ENCODE measurements around the gene PFKL.
A peak's percentile ranks its signal among the peaks of the same experiment; 100 is the strongest.
"Not testable (repeated sequence)": the region's sequence is repeated elsewhere in the genome, so short reads cannot be mapped to it uniquely, and the experiment has no call there.

Gene PFKL

DNA sequence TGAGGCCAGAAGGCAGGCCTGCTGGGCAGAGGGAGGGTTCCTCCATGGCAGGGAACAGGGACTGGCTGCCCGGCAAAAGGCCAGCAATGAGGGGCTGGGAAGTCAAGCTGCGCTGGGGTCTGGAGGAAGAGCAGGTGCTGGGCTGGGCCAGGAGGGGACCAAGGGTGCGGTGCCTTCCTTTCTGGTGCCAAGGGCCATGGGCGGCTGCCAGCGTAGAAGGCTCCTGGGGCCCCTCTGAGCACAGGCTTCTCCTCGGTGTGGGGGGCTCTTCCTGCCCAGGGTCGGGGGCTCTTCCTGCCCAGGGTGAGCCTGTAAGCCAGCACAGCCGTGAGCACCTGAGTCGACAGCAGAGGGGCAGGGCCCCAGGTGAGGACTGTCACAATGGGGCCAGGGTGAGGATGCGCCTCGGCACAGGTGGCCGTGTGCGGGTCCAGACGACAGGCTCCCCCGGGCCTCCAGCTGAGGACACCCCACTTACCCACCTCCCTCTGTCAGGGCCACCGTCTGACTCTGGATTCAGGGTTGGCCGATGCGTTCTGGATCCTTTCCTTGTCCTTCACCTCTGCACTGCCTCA, 27.5 kb upstream of the PFKL start:
- intact Hi-C loops (cut with DNase I), result no loop called here
- no peak for DNase-seq

DNA sequence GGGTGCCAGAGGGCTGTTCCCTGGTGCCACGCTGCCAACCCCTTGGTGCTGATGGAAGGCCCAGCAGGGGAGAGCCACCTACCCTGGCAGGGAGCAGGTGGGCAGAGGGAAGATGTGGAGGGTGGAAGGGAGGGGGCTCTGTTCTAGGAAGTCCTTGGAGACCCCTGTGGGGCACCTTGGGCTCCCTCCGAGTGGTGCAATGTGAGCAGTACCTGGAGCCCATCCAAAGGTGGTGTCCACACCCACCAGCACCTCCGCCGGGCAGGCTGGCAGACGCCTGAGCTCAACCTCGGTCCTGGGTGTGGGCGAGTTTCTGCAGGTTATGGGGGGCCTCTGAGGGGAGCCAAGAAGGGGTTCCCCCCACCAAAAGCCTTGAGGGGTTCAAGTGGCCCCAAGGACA, 26.8 kb upstream of the PFKL start:
- intact Hi-C loops (cut with DNase I), result no loop called here
- DNase-seq, result no peak

DNA sequence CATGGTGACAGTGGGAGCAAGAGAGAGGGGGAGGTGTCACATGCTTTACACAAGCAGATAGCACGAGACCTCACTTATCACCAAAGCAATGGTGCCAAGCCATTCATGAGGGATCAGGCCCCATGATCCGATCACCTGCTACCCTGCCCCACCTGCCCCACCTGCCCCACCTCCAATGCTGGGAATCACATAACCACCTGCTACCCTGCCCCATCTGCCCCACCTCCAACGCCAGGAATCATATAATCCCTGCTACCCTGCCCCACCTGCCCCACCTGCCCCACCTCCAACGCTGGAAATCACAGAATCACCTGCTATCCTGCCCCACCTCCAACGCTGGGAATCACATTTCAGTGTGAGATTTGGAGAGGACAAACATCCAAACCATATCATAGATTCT, 24.8 kb upstream of the PFKL start:
- intact Hi-C loops (cut with DNase I), result no loop called here
- DNase-seq, result no peak

DNA sequence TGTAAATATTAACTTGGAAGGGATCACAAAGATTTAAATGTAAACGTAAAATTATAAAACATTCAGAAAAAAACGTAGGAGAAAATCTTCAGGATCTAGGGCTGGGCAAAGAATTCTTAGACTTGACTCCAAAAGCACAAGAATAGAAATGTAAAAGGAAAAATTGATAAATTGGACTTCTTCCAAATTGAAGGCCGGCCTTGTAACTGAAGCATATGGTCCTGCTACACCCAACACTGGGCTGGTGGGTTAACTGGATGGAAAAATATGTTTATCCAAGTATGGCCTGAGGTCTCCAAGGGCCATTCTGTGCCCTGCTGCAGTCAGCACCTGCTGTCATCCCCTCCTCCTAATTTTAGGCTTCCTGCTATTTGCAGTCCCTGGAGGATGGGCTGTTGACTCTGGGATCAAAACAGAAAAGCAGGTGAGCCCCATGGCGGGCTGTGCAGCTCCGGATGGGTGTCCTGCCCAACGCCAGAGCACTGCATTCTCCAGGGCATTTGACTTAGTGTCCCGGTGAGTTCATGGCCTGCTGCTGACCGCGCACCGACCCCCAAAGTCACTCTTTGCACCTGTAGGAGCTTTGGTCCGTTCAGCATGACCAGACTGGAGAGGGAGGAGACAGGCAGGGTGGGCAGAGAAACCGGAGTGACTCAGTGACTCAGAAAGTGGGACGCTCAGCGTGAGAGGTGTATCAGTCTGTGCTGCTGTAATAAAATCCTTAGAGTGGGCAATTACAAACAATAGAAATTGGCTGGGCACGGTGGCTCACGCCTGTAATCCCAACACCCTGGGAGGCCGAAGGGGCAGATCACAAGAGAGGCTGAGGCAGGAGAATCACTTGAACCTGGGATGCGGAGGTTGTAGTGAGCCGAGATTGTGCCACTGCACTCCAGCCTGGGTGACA, 20.2 kb upstream of the PFKL start:
- intact Hi-C loops (cut with DNase I), result no loop called here
- no peak for DNase-seq

DNA sequence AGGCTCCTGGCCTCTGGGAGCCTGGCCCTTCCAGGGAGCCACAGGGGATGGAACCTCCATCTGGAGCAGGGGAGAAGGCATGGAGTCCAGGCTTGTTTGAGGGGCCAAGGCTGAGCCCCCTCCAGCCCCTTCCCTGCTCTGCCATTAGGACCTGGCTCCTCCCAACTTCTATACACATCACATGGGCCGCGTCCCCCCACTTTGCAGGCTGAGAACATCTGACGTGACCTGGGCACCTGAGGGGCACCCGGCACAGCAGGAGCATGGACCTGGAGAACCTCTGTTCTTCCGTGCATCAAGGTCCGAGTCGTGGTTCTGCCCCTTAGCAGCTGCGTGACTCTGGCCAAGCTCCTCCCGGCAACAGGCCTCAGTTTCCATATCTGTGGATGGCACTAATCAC, 18.1 kb upstream of the PFKL start:
- DNase-seq, result no peak
- intact Hi-C loops (cut with DNase I), result no loop called here

DNA sequence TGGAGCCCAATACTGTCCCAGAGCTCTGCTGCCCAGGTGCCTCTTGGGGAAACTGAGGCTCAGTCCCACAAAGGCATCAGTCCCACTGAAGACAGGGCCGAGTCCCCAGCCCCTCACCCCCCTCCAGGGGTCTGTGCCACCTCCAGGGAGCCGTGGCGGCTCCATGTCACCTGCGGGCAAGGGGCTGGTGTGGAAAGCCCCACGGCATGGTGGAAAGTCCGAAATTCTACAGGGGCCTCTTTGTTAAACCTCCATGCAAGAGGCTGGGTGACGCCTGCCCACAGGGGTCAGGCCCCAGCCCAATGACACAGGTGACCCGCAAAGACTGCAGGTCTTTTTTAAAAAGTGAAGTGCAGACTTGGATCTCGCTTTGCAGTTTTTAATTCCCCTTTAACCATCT, 17.5 kb upstream of the PFKL start:
- intact Hi-C loops (cut with DNase I), result no loop called here
- no peak for DNase-seq

DNA sequence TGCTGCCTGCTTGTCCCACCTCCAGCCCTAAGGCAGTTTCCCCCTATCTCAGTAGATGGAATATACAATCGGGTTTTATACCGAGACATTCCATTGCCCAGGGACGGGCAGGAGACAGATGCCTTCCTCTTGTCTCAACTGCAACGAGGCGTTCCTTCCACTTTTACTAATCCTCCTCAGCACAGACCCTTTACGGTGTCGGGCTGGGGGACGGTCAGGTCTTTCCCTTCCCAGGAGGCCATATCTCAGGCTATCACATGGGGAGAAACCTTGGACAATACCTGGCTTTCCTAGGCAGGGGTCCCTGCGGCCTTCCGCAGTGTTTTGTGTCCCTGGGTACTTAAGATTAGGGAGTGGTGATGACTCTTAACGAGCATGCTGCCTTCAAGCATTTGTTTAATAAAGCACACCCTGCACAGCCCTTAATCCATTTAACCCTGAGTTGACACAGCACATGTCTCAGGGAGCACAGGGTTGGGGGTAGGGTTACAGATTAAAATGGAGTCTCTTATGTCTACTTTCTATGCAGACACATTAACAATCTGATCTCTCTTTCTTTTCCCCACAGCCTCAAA, 16.6 kb upstream of the PFKL start:
- DNase-seq; intact Hi-C loops (cut with DNase I): not testable (repeated sequence)

DNA sequence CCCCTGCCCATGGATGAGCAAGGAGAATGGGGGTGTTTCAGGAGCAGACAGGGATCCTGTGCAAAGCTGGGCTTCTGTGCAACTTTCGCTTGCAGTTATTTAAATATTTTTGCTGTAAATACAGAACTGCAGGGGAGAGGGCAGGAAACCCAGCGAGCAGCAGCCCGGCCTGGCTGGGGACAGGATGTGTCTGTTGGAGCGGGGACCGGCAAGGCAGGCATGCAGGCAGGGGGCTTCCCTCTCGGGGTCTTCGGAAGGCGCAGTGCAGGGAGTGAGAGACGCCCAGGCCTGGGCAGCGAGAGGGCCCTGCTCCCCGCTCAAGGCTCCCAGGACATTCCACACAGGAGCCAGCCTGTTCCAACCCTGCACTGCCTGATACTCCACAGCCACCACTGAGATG, 15.9 kb upstream of the PFKL start:
- intact Hi-C loops (cut with DNase I), result no loop called here
- no peak for DNase-seq

DNA sequence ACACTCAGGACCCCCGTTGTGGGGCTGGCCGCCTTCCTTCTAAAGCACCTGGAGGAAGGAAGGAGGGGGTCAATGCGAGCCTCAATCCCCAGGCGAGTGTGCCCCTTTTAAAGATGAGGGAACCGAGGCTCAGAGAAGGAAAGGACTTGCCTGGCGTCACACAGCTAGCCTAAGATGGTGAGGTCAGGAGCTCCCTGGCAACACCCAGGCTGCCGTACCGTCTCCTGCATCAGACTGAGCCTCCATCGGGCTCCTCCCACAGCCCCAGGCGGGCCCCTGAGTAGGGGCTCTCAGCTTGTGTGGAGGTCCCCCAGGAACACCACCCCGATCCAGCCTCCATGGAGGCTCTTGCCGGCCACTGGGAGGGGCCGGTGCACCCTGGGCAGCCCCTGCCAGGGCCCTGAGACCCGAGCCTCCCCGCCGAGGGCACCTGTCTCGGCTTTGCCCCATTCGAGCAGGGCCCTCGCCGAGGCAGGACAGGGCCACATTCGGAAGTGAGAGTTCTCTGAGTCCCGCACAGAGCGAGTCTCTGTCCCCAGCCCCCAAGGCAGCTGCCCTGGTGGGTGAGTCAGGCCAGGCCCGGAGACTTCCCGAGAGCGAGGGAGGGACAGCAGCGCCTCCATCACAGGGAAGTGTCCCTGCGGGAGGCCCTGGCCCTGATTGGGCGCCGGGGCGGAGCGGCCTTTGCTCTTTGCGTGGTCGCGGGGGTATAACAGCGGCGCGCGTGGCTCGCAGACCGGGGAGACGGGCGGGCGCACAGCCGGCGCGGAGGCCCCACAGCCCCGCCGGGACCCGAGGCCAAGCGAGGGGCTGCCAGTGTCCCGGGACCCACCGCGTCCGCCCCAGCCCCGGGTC, 14.5 kb upstream of the PFKL start, which contains the start of gene AIRE:
Gene AIRE, plus strand, starts transcription at position 739 of the 855 bp plus-strand sequence. CDS start 131 bp downstream, outside the sequence.
- peak in 1 of 42 donors; percentile 16 for DNase-seq
- intact Hi-C loops (cut with DNase I), result no loop called here

DNA sequence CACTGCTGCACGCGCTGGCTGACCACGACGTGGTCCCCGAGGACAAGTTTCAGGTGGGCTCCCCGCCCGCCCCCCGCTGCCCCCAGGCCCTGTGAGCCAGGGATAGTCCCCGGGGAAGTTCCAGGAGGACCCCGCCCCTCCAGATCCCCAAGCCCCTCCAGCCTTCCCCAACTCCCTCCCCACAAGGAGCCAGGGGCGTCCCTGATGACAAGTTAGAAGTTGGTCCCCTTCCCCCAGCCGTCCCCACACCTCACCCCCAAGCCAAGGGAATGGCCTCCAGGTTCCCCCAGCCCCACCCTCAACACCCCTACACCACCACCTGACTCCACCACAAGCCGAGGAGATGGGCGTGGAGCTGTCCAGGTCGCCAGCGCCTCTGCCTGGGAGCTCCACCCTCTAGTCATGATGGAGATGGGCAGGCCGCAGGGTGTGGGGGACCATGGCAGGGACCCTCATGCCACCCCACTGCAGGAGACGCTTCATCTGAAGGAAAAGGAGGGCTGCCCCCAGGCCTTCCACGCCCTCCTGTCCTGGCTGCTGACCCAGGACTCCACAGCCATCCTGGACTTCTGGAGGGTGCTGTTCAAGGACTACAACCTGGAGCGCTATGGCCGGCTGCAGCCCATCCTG, 13.7 kb upstream of the PFKL start:
- intact Hi-C loops (cut with DNase I), result no loop called here

DNA sequence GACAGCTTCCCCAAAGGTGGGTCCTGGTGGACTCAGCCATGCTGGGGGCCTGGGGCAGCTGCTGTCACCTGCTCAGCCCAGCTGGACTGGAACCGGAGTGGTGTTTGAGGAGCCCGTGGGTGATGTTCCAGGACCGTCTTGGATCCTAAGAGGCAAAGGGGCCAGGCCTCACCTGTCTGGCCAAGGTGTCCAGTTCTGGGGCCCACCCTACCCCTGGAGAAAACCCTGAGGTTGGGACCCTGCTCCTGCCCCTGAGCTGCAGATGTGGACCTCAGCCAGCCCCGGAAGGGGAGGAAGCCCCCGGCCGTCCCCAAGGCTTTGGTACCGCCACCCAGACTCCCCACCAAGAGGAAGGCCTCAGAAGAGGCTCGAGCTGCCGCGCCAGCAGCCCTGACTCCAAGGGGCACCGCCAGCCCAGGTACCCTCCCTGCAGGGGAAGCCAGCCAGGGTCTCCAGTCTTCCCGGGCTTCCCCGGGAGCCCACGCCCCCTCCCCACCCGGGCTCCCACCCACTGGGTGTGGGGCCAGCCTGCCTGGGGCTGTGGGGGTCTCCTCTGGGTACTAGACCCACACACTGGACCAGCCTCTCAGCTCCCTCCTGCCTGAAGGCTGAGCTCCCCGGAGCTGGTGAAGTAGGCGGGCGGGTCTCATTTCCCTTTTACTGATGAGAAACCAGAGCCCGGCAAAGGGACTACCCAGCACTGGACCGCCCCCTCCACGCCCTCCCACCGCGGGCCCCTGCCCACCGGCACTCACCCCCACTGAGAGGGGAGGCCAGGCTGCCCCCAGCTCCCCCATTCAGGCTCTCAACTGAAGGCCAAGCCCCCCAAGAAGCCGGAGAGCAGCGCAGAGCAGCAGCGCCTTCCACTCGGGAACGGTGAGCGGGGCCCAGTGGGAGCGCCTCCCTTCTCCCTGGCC, 12.9 kb upstream of the PFKL start:
- DNase-seq, result no peak
- intact Hi-C loops (cut with DNase I), result no loop called here

More for the DNA sequence above, 13.7 kb upstream of the PFKL start:
- no peak for DNase-seq

DNA sequence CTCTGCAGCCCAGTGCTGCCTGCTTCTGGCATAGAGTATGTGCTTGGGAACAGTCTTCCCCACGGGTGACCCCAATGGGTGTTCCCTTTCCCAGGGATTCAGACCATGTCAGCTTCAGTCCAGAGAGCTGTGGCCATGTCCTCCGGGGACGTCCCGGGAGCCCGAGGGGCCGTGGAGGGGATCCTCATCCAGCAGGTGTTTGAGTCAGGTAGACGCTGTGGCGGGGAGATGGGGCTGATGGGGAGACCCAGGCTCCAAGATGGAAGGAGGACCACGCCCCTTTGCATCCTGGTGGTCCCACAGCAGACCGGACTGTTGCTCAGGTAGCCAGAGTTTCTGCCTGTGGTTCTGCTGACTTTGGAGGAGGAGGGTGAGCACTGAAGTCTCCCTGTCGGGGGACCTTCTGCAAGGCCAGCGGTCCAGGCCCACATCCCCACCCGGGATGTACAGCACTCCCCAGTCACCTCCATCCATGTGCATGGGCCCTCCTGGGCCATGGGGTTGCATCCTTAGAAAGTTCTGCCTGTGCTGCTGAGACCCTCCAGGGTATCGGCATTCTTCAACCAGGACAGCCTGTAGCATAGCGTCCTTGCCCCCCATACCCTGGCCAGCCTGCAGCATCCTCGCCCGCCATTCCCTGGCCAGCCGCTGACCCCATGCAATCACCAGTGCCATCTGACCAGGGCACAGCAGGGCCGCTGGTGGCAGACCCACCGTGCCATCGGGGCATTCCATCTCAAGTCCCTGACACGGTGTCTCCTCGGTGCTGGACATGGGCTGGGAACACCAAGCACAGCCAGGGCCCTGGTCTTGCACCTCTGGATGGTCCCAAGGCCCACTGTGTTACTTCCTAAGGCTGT, 11.4 kb upstream of the PFKL start:
- intact Hi-C loops (cut with DNase I), result no loop called here
- no peak for DNase-seq

DNA sequence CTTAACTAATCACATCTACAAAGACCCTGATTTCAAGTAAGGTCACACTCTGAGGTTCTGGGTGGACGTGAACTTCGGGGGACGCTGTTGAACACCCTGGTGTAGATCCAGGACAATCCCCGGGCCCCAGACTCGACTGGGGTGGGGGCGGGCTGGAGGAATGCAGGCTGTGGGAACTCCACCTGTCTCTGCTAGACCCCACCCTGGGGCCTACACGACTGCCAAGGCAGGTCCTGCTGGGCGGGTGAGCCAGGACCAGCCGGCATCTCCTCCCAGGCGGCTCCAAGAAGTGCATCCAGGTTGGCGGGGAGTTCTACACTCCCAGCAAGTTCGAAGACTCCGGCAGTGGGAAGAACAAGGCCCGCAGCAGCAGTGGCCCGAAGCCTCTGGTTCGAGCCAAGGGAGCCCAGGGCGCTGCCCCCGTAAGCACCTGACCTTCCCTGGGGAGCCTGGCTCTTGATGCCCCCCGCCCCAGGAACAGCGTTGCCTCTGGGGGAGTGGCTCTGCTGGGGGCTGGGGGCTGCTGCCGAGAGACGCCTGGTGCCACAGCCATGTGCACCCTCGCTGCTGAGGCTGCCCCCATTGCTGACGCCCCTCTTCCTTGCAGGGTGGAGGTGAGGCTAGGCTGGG, 10.4 kb upstream of the PFKL start:
- intact Hi-C loops (cut with DNase I), result no loop called here

DNA sequence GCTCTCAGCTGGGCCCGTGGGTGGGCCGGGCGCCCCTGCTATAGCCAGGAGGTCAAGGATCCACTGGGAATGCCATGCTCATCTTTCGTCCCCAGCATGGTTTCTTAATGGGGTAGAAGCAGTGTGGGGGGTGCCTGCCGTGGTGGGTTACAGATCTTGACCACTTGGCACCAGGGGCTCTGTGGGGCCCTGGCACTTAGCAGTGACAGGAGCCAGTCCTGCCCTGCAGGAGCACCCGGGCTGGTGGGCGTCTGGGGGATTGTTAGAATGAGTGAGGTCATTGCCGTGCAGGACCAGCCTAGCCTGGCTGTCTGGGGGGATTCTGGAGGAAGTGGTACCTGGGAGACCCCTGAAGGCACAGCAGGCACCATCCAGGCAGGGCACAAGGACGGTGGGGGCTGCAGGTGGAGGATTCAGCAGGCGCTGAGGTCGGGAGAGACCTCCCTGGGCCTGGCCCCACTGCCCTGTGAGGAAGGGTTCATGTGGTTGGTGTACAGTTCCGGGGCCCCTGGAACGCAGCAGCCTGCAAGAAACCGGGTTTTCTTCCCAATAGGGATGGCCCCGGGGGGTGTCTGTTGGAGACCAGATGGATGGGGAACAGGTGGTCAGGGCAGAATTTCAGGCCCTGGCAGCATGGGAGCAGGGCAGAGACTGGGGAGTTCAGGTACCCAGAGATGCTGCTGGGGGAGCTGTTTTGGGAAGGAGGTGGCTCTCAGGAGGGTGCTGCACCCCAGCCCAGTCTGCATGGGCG, 9.4 kb upstream of the PFKL start:
- intact Hi-C loops (cut with DNase I), result no loop called here
- DNase-seq, result no peak

More for the DNA sequence above, 10.4 kb upstream of the PFKL start:
- DNase-seq, result no peak

DNA sequence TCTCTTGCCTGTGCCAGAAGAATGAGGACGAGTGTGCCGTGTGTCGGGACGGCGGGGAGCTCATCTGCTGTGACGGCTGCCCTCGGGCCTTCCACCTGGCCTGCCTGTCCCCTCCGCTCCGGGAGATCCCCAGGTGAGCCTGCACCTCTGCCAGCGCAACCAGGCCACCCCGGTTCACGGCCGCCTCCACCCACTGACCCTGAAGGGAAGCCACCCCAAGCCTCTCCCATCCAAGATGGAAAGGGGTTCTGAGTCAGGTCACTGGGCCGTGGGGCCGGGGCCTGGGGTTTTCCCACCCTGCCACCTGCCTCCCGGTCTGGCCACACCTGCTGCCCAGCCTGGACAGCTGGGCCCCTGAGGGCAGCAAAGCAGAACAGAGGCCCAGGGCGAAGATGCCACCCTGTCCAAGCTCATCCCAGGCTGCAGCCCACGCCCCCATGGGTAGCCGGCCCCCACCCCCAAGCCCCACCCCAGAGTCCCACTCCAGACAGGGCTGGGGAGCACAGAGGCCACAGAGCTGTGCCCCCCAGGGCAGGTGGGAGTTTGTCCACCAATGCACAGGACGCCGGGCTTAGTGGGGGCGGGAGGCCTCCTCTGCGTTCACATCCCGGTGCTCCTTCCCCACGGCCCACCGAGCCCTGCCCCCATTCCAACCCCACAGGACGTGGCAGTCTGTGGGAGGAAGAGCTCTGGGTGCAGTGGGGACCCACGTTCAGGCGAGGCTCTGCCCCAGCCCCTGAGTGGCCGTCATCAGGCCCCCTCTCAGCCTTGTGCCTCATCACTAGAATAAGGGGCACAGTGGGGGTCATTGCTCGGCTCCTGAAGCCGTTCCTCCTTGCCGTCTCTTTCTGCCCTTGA, 8.5 kb upstream of the PFKL start:
- no peak for DNase-seq
- intact Hi-C loops (cut with DNase I), result no loop called here

Measured in head of caudate nucleus (tissue), 42 donors.